HUES48 (cell line): ENCODE data around the gene BAHCC1.

Source experiments
- H3K27ac ChIP-seq: one replicate; pipeline ENCODE4 v1.7.0; 2013; ENCODE audit warnings: low read depth, low read length, inconsistent platforms
- H3K27me3 ChIP-seq: 2 replicates; pipeline ENCODE4 v1.6.1; 2013; ENCODE audit warnings: mild to moderate bottlenecking, low read length; ENCODE audit not compliant: control insufficient read depth, insufficient read depth
- H3K36me3 ChIP-seq: 2 replicates; pipeline ENCODE4 v1.6.1; 2013; ENCODE audit warnings: low read length; ENCODE audit not compliant: control insufficient read depth, insufficient read depth
- H3K4me1 ChIP-seq: 2 replicates; pipeline ENCODE4 v1.6.1; 2013; ENCODE audit warnings: mild to moderate bottlenecking, low read length; ENCODE audit not compliant: control insufficient read depth, insufficient read depth
- H3K4me3 ChIP-seq: 2 replicates; pipeline ENCODE4 v1.5.1; 2013; ENCODE audit warnings: mild to moderate bottlenecking, low read depth, low read length
- H3K9ac ChIP-seq: 2 replicates; pipeline ENCODE4 v1.6.1; 2013; ENCODE audit warnings: mild to moderate bottlenecking, low read depth, low read length, moderate library complexity
- H3K9me3 ChIP-seq: 2 replicates; pipeline ENCODE4 v1.6.1; 2013; ENCODE audit warnings: low read length; ENCODE audit not compliant: control insufficient read depth, insufficient read depth

BAHCC1 gene

GRCh38 chr17:81443269-81443668 lies 48.0 kb downstream of the BAHCC1 start:
- Histone ChIP-seq H3K27me3 (no peaks in the 10 kb centered on the region), H3K4me1 (no peaks in the 10 kb centered on the region), H3K4me3 (no peak overlapping the region), H3K9ac (no peak overlapping the region), H3K36me3 (no peaks in the 10 kb centered on the region), H3K9me3 (no peaks in the 10 kb centered on the region), H3K27ac (no peak overlapping the region)

- no peaks in the 10 kb centered on the region for H3K9me3 ChIP-seq
- no peaks in the 10 kb centered on the region for H3K36me3 ChIP-seq
- H3K9ac ChIP-seq, result no peak overlapping the region
- no peaks in the 10 kb centered on the region for H3K27me3 ChIP-seq
- H3K27ac ChIP-seq, result no peak overlapping the region
- H3K4me3 ChIP-seq, result no peak overlapping the region
- no peaks in the 10 kb centered on the region for H3K4me1 ChIP-seq
Observed at GRCh38 chr17:81444610-81445339, 49.5 kb downstream of the BAHCC1 start.

- H3K9me3 ChIP-seq, result no peaks in the 10 kb centered on the region
- no peak overlapping the region for H3K9ac ChIP-seq
- no peaks in the 10 kb centered on the region for H3K36me3 ChIP-seq
- H3K4me1 ChIP-seq, result no peaks in the 10 kb centered on the region
- no peak overlapping the region for H3K27ac ChIP-seq
- H3K27me3 ChIP-seq, result no peaks in the 10 kb centered on the region
- H3K4me3 ChIP-seq, result no peak overlapping the region
Observed at GRCh38 chr17:81445642-81446503, 50.6 kb downstream of the BAHCC1 start.

GRCh38 chr17:81447331-81447933 lies 52.2 kb downstream of the BAHCC1 start:
- no peak overlapping the region for H3K27ac ChIP-seq
- H3K36me3 ChIP-seq, result no peaks in the 10 kb centered on the region
- no peaks in the 10 kb centered on the region for H3K4me1 ChIP-seq
- no peaks in the 10 kb centered on the region for H3K9me3 ChIP-seq
- no peak overlapping the region for H3K9ac ChIP-seq
- H3K4me3 ChIP-seq, result no peak overlapping the region
- no peaks in the 10 kb centered on the region for H3K27me3 ChIP-seq

GRCh38 chr17:81448442-81448841 lies 53.2 kb downstream of the BAHCC1 start:
- Histone ChIP-seq H3K27me3 (no peaks in the 10 kb centered on the region), H3K27ac (no peak overlapping the region), H3K9ac (no peak overlapping the region), H3K4me3 (no peak overlapping the region), H3K4me1 (no peaks in the 10 kb centered on the region), H3K9me3 (no peaks in the 10 kb centered on the region), H3K36me3 (no peaks in the 10 kb centered on the region)

GRCh38 chr17:81448950-81449349 lies 53.7 kb downstream of the BAHCC1 start:
- Histone ChIP-seq H3K9ac (no peak overlapping the region), H3K27me3 (no peaks in the 10 kb centered on the region), H3K27ac (no peak overlapping the region), H3K36me3 (no peaks in the 10 kb centered on the region), H3K4me1 (no peaks in the 10 kb centered on the region), H3K4me3 (no peak overlapping the region), H3K9me3 (no peaks in the 10 kb centered on the region)

- Histone ChIP-seq H3K9ac (no peak overlapping the region), H3K36me3 (no peaks in the 10 kb centered on the region), H3K27me3 (no peaks in the 10 kb centered on the region), H3K4me1 (no peaks in the 10 kb centered on the region), H3K4me3 (no peak overlapping the region), H3K9me3 (no peaks in the 10 kb centered on the region), H3K27ac (no peak overlapping the region)
Observed at GRCh38 chr17:81449351-81449750, 54.1 kb downstream of the BAHCC1 start.

GRCh38 chr17:81451823-81452222 lies 56.6 kb downstream of the BAHCC1 start:
- Histone ChIP-seq H3K9ac (no peak overlapping the region), H3K27me3 (no peaks in the 10 kb centered on the region), H3K9me3 (no peaks in the 10 kb centered on the region), H3K4me1 (peaks cover 4% of the 10 kb centered on the region), H3K36me3 (no peaks in the 10 kb centered on the region), H3K4me3 (no peak overlapping the region), H3K27ac (no peak overlapping the region)

GRCh38 chr17:81452551-81452950 lies 57.3 kb downstream of the BAHCC1 start:
- no peak overlapping the region for H3K4me3 ChIP-seq
- H3K9me3 ChIP-seq, result no peaks in the 10 kb centered on the region
- peaks cover 4% of the 10 kb centered on the region for H3K4me1 ChIP-seq
- H3K36me3 ChIP-seq, result no peaks in the 10 kb centered on the region
- no peak overlapping the region for H3K9ac ChIP-seq
- H3K27me3 ChIP-seq, result no peaks in the 10 kb centered on the region
- no peak overlapping the region for H3K27ac ChIP-seq

GRCh38 chr17:81453076-81453475 lies 57.8 kb downstream of the BAHCC1 start:
- no peaks in the 10 kb centered on the region for H3K9me3 ChIP-seq
- no peaks in the 10 kb centered on the region for H3K36me3 ChIP-seq
- no peak overlapping the region for H3K27ac ChIP-seq
- no peak overlapping the region for H3K9ac ChIP-seq
- peaks cover 4% of the 10 kb centered on the region for H3K4me1 ChIP-seq
- no peaks in the 10 kb centered on the region for H3K27me3 ChIP-seq
- no peak overlapping the region for H3K4me3 ChIP-seq

- no peak overlapping the region for H3K27ac ChIP-seq
- H3K9ac ChIP-seq, result no peak overlapping the region
- no peaks in the 10 kb centered on the region for H3K36me3 ChIP-seq
- H3K9me3 ChIP-seq, result no peaks in the 10 kb centered on the region
- H3K27me3 ChIP-seq, result no peaks in the 10 kb centered on the region
- peaks cover 4% of the 10 kb centered on the region for H3K4me1 ChIP-seq
- H3K4me3 ChIP-seq, result no peak overlapping the region
Observed at GRCh38 chr17:81453712-81454111, 58.5 kb downstream of the BAHCC1 start.
